ENCODE data around the gene PRND.
"Not testable (repeated sequence)": the region's sequence is repeated elsewhere in the genome, so short reads cannot be mapped to it uniquely, and the experiment has no call there.

Gene PRND

GRCh38 chr20:4722571-4722970 is 862 bp downstream of the PRND start:
- 75% methylated on average over 5 of the region's 5 CpGs for WGBS

GRCh38 chr20:4722993-4723392 is 1.3 kb downstream of the PRND start:
- Histone ChIP-seq H3K9me3 (ENCODE audit: insufficient read depth, low read depth, low read length) (no peaks in the 10 kb centered on the region), H3K4me1 (ENCODE audit: insufficient read depth, low read length) (peaks cover 16% of the 10 kb centered on the region), H3K4me3 (ENCODE audit: low read length) (no peak overlapping the region), H3K27ac (ENCODE audit: low read depth, low read length) (no peak overlapping the region), H3K9ac (ENCODE audit: low read depth, low read length) (no peak overlapping the region), H3K36me3 (ENCODE audit: insufficient read depth, low read length) (no peaks in the 10 kb centered on the region), H3K27me3 (ENCODE audit: insufficient read depth, low read length) (no peaks in the 10 kb centered on the region)
- WGBS: 88% methylated on average over 4 of the region's 4 CpGs

More at GRCh38 chr20:4722571-4722970, 862 bp downstream of the PRND start:
- no peaks in the 10 kb centered on the region for H3K36me3 ChIP-seq (ENCODE audit: insufficient read depth, low read length)
- H3K4me3 ChIP-seq (ENCODE audit: low read length): no peak overlapping the region
- no peaks in the 10 kb centered on the region for H3K27me3 ChIP-seq (ENCODE audit: insufficient read depth, low read length)
- no peaks in the 10 kb centered on the region for H3K9me3 ChIP-seq (ENCODE audit: insufficient read depth, low read depth, low read length)
- no peak overlapping the region for H3K9ac ChIP-seq (ENCODE audit: low read depth, low read length)
- H3K27ac ChIP-seq (ENCODE audit: low read depth, low read length): no peak overlapping the region
- peaks cover 16% of the 10 kb centered on the region for H3K4me1 ChIP-seq (ENCODE audit: insufficient read depth, low read length)

- not testable (repeated sequence) for H3K36me3 ChIP-seq (ENCODE audit: insufficient read depth, low read length); H3K9ac ChIP-seq (ENCODE audit: low read depth, low read length); H3K27me3 ChIP-seq (ENCODE audit: insufficient read depth, low read length); H3K4me3 ChIP-seq (ENCODE audit: low read length); H3K9me3 ChIP-seq (ENCODE audit: insufficient read depth, low read depth, low read length); H3K27ac ChIP-seq (ENCODE audit: low read depth, low read length)
- peaks cover 16% of the 10 kb centered on the region for H3K4me1 ChIP-seq (ENCODE audit: insufficient read depth, low read length)
- 95% methylated on average over 4 of the region's 4 CpGs for WGBS
Measured at GRCh38 chr20:4723553-4723952, 1.8 kb downstream of the PRND start.

GRCh38 chr20:4724459-4725262 is 3.0 kb downstream of the PRND start:
- Histone ChIP-seq H3K36me3 (ENCODE audit: insufficient read depth, low read length) (no peaks in the 10 kb centered on the region), H3K9ac (ENCODE audit: low read depth, low read length) (no peak overlapping the region), H3K4me1 (ENCODE audit: insufficient read depth, low read length) (peaks cover 13% of the 10 kb centered on the region), H3K9me3 (ENCODE audit: insufficient read depth, low read depth, low read length) (no peaks in the 10 kb centered on the region), H3K27me3 (ENCODE audit: insufficient read depth, low read length) (no peaks in the 10 kb centered on the region), H3K4me3 (ENCODE audit: low read length) (no peak overlapping the region), H3K27ac (ENCODE audit: low read depth, low read length) (no peak overlapping the region)
- WGBS: 91% methylated on average over 34 of the region's 34 CpGs

GRCh38 chr20:4725263-4725550 is 3.5 kb downstream of the PRND start:
- Histone ChIP-seq H3K9ac (ENCODE audit: low read depth, low read length) (no peak overlapping the region), H3K4me1 (ENCODE audit: insufficient read depth, low read length) (peaks cover 9% of the 10 kb centered on the region)
- 97% methylated on average over 4 of the region's 4 CpGs for WGBS

GRCh38 chr20:4726710-4727397 is 5.1 kb downstream of the PRND start:
- H3K4me1 ChIP-seq (ENCODE audit: insufficient read depth, low read length): peaks cover 4% of the 10 kb centered on the region; the same call in 1 of the 2 replicates
- no peak overlapping the region for H3K27ac ChIP-seq (ENCODE audit: low read depth, low read length)
- no peaks in the 10 kb centered on the region for H3K36me3 ChIP-seq (ENCODE audit: insufficient read depth, low read length)
- no peaks in the 10 kb centered on the region for H3K27me3 ChIP-seq (ENCODE audit: insufficient read depth, low read length)
- H3K4me3 ChIP-seq (ENCODE audit: low read length): no peak overlapping the region
- no peak overlapping the region for H3K9ac ChIP-seq (ENCODE audit: low read depth, low read length)
- H3K9me3 ChIP-seq (ENCODE audit: insufficient read depth, low read depth, low read length): no peaks in the 10 kb centered on the region
- WGBS: 75% methylated on average over 16 of the region's 16 CpGs

More at GRCh38 chr20:4725263-4725550, 3.5 kb downstream of the PRND start:
- H3K36me3 ChIP-seq (ENCODE audit: insufficient read depth, low read length): no peaks in the 10 kb centered on the region
- H3K27ac ChIP-seq (ENCODE audit: low read depth, low read length): no peak overlapping the region
- no peaks in the 10 kb centered on the region for H3K27me3 ChIP-seq (ENCODE audit: insufficient read depth, low read length)
- no peak overlapping the region for H3K4me3 ChIP-seq (ENCODE audit: low read length)
- H3K9me3 ChIP-seq (ENCODE audit: insufficient read depth, low read depth, low read length): no peaks in the 10 kb centered on the region

GRCh38 chr20:4728120-4728760 is 6.5 kb downstream of the PRND start:
- H3K9ac ChIP-seq (ENCODE audit: low read depth, low read length): no peak overlapping the region
- 95% methylated on average over 8 of the region's 8 CpGs for WGBS
- H3K4me1 ChIP-seq (ENCODE audit: insufficient read depth, low read length): peaks cover 4% of the 10 kb centered on the region; the same call in 1 of the 2 replicates
- H3K9me3 ChIP-seq (ENCODE audit: insufficient read depth, low read depth, low read length): no peaks in the 10 kb centered on the region
- no peaks in the 10 kb centered on the region for H3K27me3 ChIP-seq (ENCODE audit: insufficient read depth, low read length)
- H3K36me3 ChIP-seq (ENCODE audit: insufficient read depth, low read length): no peaks in the 10 kb centered on the region
- no peak overlapping the region for H3K27ac ChIP-seq (ENCODE audit: low read depth, low read length)
- H3K4me3 ChIP-seq (ENCODE audit: low read length): no peak overlapping the region

GRCh38 chr20:4729265-4729664 is 7.6 kb downstream of the PRND start:
- Histone ChIP-seq H3K36me3 (ENCODE audit: insufficient read depth, low read length) (no peaks in the 10 kb centered on the region), H3K9me3 (ENCODE audit: insufficient read depth, low read depth, low read length) (no peaks in the 10 kb centered on the region), H3K4me3 (ENCODE audit: low read length) (no peak overlapping the region), H3K9ac (ENCODE audit: low read depth, low read length) (no peak overlapping the region), H3K4me1 (ENCODE audit: insufficient read depth, low read length) (peaks cover 4% of the 10 kb centered on the region; the same call in 1 of the 2 replicates), H3K27ac (ENCODE audit: low read depth, low read length) (no peak overlapping the region), H3K27me3 (ENCODE audit: insufficient read depth, low read length) (no peaks in the 10 kb centered on the region)
- WGBS: 93% methylated on average over 5 of the region's 5 CpGs

GRCh38 chr20:4730780-4731179 is 9.1 kb downstream of the PRND start:
- Histone ChIP-seq H3K27ac (ENCODE audit: low read depth, low read length) (no peak overlapping the region), H3K9ac (ENCODE audit: low read depth, low read length) (no peak overlapping the region), H3K9me3 (ENCODE audit: insufficient read depth, low read depth, low read length) (no peaks in the 10 kb centered on the region), H3K27me3 (ENCODE audit: insufficient read depth, low read length) (no peaks in the 10 kb centered on the region), H3K36me3 (ENCODE audit: insufficient read depth, low read length) (no peaks in the 10 kb centered on the region), H3K4me3 (ENCODE audit: low read length) (no peak overlapping the region), H3K4me1 (ENCODE audit: insufficient read depth, low read length) (peaks cover 4% of the 10 kb centered on the region; the same call in 1 of the 2 replicates)
- WGBS: 32% methylated on average over 6 of the region's 6 CpGs

- no peak overlapping the region for H3K4me3 ChIP-seq (ENCODE audit: low read length)
- no peaks in the 10 kb centered on the region for H3K4me1 ChIP-seq (ENCODE audit: insufficient read depth, low read length)
- WGBS: 88% methylated on average over 3 of the region's 3 CpGs
- H3K9me3 ChIP-seq (ENCODE audit: insufficient read depth, low read depth, low read length): no peaks in the 10 kb centered on the region
- no peak overlapping the region for H3K27ac ChIP-seq (ENCODE audit: low read depth, low read length)
- no peaks in the 10 kb centered on the region for H3K36me3 ChIP-seq (ENCODE audit: insufficient read depth, low read length)
- H3K27me3 ChIP-seq (ENCODE audit: insufficient read depth, low read length): no peaks in the 10 kb centered on the region
- no peak overlapping the region for H3K9ac ChIP-seq (ENCODE audit: low read depth, low read length)
Measured at GRCh38 chr20:4736875-4737274, 15.2 kb downstream of the PRND start.

GRCh38 chr20:4737857-4738627 is 16.3 kb downstream of the PRND start:
- no peaks in the 10 kb centered on the region for H3K9me3 ChIP-seq (ENCODE audit: insufficient read depth, low read depth, low read length)
- H3K27ac ChIP-seq (ENCODE audit: low read depth, low read length): no peak overlapping the region
- H3K4me1 ChIP-seq (ENCODE audit: insufficient read depth, low read length): no peaks in the 10 kb centered on the region
- no peak overlapping the region for H3K4me3 ChIP-seq (ENCODE audit: low read length)
- H3K9ac ChIP-seq (ENCODE audit: low read depth, low read length): no peak overlapping the region
- no peaks in the 10 kb centered on the region for H3K27me3 ChIP-seq (ENCODE audit: insufficient read depth, low read length)
- no peaks in the 10 kb centered on the region for H3K36me3 ChIP-seq (ENCODE audit: insufficient read depth, low read length)
- 90% methylated on average over 8 of the region's 8 CpGs for WGBS

All from HUES64 (cell line).